Measurements from ENCODE around the gene CST3.

- no peak for TF ChIP-seq TAF1 (IDR thresholded peaks at IDR 0.05; ENCODE audit: borderline replicate concordance, insufficient read depth, low read length)
- TF ChIP-seq, protein P1, sequence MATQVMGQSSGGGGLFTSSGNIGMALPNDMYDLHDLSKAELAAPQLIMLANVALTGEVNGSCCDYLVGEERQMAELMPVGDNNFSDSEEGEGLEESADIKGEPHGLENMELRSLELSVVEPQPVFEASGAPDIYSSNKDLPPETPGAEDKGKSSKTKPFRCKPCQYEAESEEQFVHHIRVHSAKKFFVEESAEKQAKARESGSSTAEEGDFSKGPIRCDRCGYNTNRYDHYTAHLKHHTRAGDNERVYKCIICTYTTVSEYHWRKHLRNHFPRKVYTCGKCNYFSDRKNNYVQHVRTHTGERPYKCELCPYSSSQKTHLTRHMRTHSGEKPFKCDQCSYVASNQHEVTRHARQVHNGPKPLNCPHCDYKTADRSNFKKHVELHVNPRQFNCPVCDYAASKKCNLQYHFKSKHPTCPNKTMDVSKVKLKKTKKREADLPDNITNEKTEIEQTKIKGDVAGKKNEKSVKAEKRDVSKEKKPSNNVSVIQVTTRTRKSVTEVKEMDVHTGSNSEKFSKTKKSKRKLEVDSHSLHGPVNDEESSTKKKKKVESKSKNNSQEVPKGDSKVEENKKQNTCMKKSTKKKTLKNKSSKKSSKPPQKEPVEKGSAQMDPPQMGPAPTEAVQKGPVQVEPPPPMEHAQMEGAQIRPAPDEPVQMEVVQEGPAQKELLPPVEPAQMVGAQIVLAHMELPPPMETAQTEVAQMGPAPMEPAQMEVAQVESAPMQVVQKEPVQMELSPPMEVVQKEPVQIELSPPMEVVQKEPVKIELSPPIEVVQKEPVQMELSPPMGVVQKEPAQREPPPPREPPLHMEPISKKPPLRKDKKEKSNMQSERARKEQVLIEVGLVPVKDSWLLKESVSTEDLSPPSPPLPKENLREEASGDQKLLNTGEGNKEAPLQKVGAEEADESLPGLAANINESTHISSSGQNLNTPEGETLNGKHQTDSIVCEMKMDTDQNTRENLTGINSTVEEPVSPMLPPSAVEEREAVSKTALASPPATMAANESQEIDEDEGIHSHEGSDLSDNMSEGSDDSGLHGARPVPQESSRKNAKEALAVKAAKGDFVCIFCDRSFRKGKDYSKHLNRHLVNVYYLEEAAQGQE (IDR thresholded peaks at IDR 0.05; ENCODE audit: insufficient read depth in 1 of 2, low read depth in 2 of 2, low read length in 2 of 2) = no peak
- no peak for TF ChIP-seq POLR2AphosphoS5 (IDR thresholded peaks at IDR 0.05; ENCODE audit: low read depth, low read length)
- TF ChIP-seq FOXP2 (optimal IDR thresholded peaks at IDR 0.05; ENCODE audit: borderline replicate concordance, extremely low read depth, extremely low read length, insufficient read depth) = no peak
These were observed 11.6 kb downstream of the CST3 start for GRCh38 chr20:23626040-23626620.

Data from PFSK-1 (cell line).